Upper lobe of right lung (tissue), 1 donor: ENCODE data around the gene MEGF6. TPM values are rescaled to one million over a fixed set of nuclear protein-coding genes. Genes with fewer than 3 reads are reported as not detected.

Experiments used
- ATAC-seq: fragments of 200-7000 bp; cut with Tn5 transposase; one replicate; pipeline ENCODE4 v1.9.1; 2020; ENCODE audit warnings: mild to moderate bottlenecking, moderate library complexity
- DNase-seq: peaks from one replicate; pipeline ENCODE4 v3.0.0-alpha.2; 2020
- H3K27ac ChIP-seq: fragments of 200-600 bp; one replicate; pipeline ENCODE4 v1.8.0; 2022
- H3K27me3 ChIP-seq: fragments of 200-600 bp; one replicate; pipeline ENCODE4 v1.8.0; 2022; ENCODE audit warnings: mild to moderate bottlenecking
- H3K36me3 ChIP-seq: fragments of 200-600 bp; one replicate; pipeline ENCODE4 v1.8.0; 2022
- H3K4me1 ChIP-seq: fragments of 200-600 bp; one replicate; pipeline ENCODE4 v1.8.0; 2022
- H3K4me3 ChIP-seq: fragments of 200-600 bp; one replicate; pipeline ENCODE4 v1.8.0; 2022; ENCODE audit warnings: mild to moderate bottlenecking
- H3K9me3 ChIP-seq: fragments of 200-600 bp; one replicate; pipeline ENCODE4 v1.8.0; 2022
- intact Hi-C: fragments of 100-400 bp; cut with DNase I; formaldehyde crosslinking; loops from one replicate; pipeline ENCODE4 v1.11.0; 2022
- total RNA-seq: library from RNA; stranded (reverse); fragmentation: NEBNext Ultra II Directional; extraction: Animal tissue kit (Norgen Biotek cat#: 25700); gene quantifications from one replicate; pipeline ENCODE4 v1.2.1, GENCODE V29; 2021
- TF ChIP-seq, protein P1 (sequence below): fragments of 200-600 bp; IDR thresholded peaks from one replicate; pipeline ENCODE4 v1.8.0; 2022; ENCODE audit warnings: antibody characterized with exemption
- donor health status: DM: no; HTN: yes; CAD: no; lungs with severe emphysema.

Gene MEGF6
- total RNA-seq, 1 donor from 2014 or later = 96.6 TPM

- TF ChIP-seq, protein P1, sequence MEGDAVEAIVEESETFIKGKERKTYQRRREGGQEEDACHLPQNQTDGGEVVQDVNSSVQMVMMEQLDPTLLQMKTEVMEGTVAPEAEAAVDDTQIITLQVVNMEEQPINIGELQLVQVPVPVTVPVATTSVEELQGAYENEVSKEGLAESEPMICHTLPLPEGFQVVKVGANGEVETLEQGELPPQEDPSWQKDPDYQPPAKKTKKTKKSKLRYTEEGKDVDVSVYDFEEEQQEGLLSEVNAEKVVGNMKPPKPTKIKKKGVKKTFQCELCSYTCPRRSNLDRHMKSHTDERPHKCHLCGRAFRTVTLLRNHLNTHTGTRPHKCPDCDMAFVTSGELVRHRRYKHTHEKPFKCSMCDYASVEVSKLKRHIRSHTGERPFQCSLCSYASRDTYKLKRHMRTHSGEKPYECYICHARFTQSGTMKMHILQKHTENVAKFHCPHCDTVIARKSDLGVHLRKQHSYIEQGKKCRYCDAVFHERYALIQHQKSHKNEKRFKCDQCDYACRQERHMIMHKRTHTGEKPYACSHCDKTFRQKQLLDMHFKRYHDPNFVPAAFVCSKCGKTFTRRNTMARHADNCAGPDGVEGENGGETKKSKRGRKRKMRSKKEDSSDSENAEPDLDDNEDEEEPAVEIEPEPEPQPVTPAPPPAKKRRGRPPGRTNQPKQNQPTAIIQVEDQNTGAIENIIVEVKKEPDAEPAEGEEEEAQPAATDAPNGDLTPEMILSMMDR = no peak
- no peak overlapping the region for H3K27ac ChIP-seq
- H3K4me3 ChIP-seq = no peak overlapping the region
- H3K9me3 ChIP-seq = no peaks in the 10 kb centered on the region
- no peaks in the 10 kb centered on the region for H3K4me1 ChIP-seq
- H3K36me3 ChIP-seq = no peaks in the 10 kb centered on the region
- H3K27me3 ChIP-seq = no peaks in the 10 kb centered on the region
- intact Hi-C loops = no loop called here
- ATAC-seq (no peak), DNase-seq (no peak)
These were observed 149.9 kb downstream of the MEGF6 start for GRCh38 chr1:3461238-3461933.

GRCh38 chr1:3460672-3461131 is 150.6 kb downstream of the MEGF6 start:
- no peaks in the 10 kb centered on the region for H3K27me3 ChIP-seq
- intact Hi-C loops = no loop called here
- no peaks in the 10 kb centered on the region for H3K9me3 ChIP-seq
- H3K36me3 ChIP-seq = no peaks in the 10 kb centered on the region
- ATAC-seq (no peak), DNase-seq (no peak)
- no peak overlapping the region for H3K4me3 ChIP-seq
- H3K27ac ChIP-seq = no peak overlapping the region
- TF ChIP-seq, protein P1 = no peak
- no peaks in the 10 kb centered on the region for H3K4me1 ChIP-seq

DNA sequence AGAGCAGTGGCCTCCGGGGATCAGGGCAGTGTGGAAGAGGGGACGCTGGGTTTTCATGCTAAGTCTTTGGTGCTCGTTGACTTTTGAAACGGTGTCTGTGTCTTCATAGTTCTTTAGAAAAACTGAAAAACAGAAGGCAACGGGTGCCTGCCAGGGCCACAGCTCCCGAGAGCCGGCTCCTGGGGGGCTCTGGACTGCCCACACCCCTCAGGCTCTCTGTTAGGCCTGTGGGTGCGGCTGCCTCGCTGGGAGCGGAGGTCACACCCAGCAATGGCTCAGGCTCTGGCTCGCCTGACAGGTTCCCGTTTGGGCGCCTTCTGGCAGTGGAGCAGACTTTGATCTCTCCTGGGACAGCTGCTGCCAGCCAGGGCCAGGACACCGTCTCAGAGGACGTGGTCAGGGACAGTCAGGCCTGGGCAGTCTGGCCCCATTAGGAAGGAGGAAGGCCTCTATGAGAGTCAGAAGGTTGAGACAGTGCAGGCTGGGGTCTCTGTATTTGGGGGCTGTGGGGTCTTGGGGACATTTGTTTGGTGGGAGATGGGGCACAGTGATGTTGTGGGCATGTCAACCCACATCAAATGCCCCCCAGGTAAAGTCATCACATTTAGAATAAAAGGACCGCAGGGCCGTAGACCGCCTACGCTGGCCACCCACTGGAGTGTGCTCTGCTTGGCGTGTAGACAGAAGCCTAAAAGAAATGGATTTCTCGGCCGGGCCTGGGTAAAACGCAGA is 151.2 kb downstream of the MEGF6 start:
- intact Hi-C loops = loop anchor here (10.0 kb wide), 1 partner anchor 265 kb away; no protein-coding TSS in a partner anchor
- ATAC-seq = no peak
- TF ChIP-seq, protein P1 = no peak
- no peak overlapping the region for H3K27ac ChIP-seq
- no peaks in the 10 kb centered on the region for H3K9me3 ChIP-seq
- H3K36me3 ChIP-seq = no peaks in the 10 kb centered on the region
- H3K27me3 ChIP-seq = no peaks in the 10 kb centered on the region
- no peak for DNase-seq
- H3K4me1 ChIP-seq = no peaks in the 10 kb centered on the region
- no peak overlapping the region for H3K4me3 ChIP-seq

DNA sequence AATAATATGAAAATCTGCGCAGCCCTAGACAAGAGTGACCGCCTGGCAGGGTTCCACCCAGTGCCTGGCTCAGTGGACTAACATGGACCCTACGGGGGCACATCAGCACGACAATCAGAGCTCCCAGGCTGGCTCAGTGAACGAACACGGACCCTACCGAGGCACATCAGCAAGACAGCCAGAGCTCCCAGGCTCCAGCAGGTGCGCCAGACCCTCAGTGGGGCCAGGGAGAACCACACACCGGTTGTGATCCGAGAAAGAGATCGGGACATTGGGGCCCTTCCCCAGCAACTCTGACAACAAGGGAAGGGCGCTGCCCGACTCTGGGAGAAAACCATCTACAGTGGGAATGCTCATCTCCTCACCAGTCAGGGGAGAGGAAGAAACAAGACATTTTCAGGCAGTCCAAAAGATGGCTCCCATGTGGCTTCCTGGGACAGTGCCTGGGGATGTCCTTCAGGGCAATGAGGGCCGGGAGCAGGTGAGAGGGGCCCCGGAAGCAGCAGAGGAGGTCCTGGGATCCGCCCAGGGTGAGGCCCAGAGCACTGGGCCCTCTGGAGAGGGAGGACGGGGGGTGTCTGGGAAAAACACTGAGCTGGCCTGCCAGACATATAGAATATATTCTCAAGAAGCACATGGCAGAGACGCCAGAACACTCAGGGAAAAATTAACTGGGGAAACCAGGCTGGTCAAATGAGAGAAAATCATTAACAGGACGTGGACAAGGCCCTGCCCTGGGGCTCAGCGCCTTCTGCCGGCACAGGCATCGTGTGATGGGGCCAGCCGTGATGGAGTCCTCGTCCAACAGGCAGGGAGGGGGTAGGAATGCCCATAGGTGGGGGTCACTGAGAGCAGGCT is 152.0 kb downstream of the MEGF6 start:
- no peak for DNase-seq

More for the DNA sequence above, 152.0 kb downstream of the MEGF6 start:
- Histone ChIP-seq H3K27me3 (no peaks in the 10 kb centered on the region), H3K4me1 (no peaks in the 10 kb centered on the region), H3K9me3 (no peaks in the 10 kb centered on the region), H3K36me3 (no peaks in the 10 kb centered on the region), H3K4me3 (no peak overlapping the region), H3K27ac (no peak overlapping the region)
- intact Hi-C loops = loop anchor here (10.0 kb wide), 1 partner anchor 266 kb away; no protein-coding TSS in a partner anchor
- ATAC-seq = no peak
- TF ChIP-seq, protein P1 = no peak
